Kidney tubule cell (primary cell): ENCODE measurements around the gene FOXD3.
A peak's percentile ranks its signal among the peaks of the same experiment; 100 is the strongest.

Source experiments
- DNase-seq: peaks from one replicate; pipeline ENCODE4 v3.0.0-alpha.2; 2018; ENCODE audit warnings: low spot score

Gene FOXD3

GRCh38 chr1:63362578-63362977 is 40.2 kb downstream of the FOXD3 start:
- DNase-seq = no peak

GRCh38 chr1:63363014-63363413 is 40.6 kb downstream of the FOXD3 start:
- no peak for DNase-seq

- no peak for DNase-seq
Observed at GRCh38 chr1:63366908-63367214, 44.5 kb downstream of the FOXD3 start.

- peak; percentile 97 for DNase-seq
Observed at GRCh38 chr1:63367215-63368103, 45.1 kb downstream of the FOXD3 start, which contains the start of gene ALG6. Gene ALG6 (plus strand): TSS chr1:63367627. CDS start chr1:63370978, 3,351 bp downstream.

GRCh38 chr1:63368131-63368530 is 45.8 kb downstream of the FOXD3 start:
- DNase-seq = no peak
